HG03442 (cell line): ENCODE measurements around the gene HOXD12.

ENCODE experiments used
- ATAC-seq: cut with Tn5 transposase; IDR thresholded peaks from one replicate; pipeline ENCODE4 v1.9.1; 2021; ENCODE audit warnings: mild to moderate bottlenecking, moderate library complexity; ENCODE audit not compliant: unreplicated experiment

The HOXD12 gene

DNA sequence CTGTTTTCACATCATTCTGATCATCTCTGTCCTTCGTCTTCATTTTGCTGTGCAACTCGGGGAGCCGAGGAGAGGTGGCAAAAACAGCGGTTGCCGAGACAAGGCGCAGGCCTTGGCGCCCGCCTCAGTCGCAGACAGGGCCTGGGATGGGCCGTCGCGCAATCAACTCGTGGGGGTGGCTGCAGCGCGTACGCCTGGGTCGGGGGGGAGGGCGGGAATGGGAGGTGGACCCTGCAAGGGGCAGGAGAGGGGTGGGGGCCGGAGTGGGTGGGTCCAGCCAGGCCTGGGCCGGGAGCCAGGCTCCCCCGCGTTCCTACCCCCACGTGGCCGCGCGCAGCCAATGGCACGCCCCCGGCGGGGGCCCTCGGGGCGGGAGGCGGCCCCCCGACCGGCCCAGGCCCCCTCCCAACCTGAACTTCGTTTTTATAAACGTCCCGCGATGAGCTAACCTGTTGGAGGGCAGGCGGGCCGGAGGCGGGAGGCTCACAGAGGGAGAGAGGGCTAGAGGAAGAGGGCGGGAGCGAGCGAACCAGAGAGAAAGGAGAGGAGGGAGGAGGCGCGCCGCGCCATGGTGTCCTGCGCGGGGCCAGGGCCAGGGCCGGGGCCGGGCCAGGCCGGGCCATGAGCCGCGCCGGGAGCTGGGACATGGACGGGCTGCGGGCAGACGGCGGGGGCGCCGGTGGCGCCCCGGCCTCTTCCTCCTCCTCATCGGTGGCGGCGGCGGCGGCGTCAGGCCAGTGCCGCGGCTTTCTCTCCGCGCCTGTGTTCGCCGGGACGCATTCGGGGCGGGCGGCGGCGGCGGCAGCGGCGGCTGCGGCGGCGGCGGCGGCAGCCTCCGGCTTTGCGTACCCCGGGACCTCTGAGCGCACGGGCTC lies 7.1 kb upstream of the HOXD12 start, which contains the start of gene HOXD13:
Gene HOXD13, plus strand, starts transcription at position 452 of the 875 bp plus-strand sequence. Its CDS starts 170 bp downstream, at position 622.
- ATAC-seq = no peak

DNA sequence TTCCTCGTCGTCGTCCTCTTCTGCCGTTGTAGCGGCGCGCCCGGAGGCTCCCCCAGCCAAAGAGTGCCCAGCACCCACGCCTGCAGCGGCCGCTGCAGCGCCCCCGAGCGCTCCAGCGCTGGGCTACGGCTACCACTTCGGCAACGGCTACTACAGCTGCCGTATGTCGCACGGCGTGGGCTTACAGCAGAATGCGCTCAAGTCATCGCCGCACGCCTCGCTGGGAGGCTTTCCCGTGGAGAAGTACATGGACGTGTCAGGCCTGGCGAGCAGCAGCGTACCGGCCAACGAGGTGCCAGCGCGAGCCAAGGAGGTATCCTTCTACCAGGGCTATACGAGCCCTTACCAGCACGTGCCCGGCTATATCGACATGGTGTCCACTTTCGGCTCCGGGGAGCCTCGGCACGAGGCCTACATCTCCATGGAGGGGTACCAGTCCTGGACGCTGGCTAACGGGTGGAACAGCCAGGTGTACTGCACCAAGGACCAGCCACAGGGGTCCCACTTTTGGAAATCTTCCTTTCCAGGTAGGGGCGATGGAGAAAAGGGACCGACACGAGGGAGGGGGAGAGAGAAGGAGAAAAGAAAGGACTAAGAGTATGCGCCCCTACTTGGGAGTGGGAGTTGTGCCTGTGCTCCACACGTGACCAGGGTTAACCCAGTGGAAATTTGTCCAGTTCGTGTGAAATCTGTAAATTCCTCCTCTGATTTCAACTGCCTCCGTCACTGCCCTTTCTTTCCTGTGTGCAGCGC lies 6.3 kb upstream of the HOXD12 start:
- ATAC-seq = no peak

DNA sequence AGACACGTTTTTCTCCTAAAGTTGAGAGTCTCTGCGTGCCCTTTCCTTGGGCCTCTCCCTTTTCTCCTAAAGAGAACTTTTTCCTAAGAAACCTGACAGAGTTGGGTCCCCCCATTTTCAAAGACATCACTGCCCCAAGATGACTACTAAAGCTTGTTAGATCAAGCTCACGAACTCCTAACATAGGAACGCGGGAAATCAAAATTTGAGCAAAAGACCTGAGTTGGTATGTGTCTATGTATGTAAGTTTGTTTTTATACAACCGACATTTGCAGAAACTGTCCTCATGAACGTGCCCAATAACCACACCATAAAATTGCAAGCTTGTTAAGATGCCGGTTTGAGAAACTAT lies 5.7 kb upstream of the HOXD12 start:
- ATAC-seq = no peak

DNA sequence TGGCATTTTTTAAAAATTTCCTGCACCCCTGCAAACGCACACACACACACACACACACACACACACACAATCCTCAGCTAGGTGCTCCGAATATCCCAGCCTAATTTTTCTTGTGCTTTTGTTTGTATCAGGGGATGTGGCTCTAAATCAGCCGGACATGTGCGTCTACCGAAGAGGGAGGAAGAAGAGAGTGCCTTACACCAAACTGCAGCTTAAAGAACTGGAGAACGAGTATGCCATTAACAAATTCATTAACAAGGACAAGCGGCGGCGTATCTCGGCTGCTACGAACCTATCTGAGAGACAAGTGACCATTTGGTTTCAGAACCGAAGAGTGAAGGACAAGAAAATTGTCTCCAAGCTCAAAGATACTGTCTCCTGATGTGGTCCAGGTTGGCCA lies 5.2 kb upstream of the HOXD12 start:
- ATAC-seq = no peak

DNA sequence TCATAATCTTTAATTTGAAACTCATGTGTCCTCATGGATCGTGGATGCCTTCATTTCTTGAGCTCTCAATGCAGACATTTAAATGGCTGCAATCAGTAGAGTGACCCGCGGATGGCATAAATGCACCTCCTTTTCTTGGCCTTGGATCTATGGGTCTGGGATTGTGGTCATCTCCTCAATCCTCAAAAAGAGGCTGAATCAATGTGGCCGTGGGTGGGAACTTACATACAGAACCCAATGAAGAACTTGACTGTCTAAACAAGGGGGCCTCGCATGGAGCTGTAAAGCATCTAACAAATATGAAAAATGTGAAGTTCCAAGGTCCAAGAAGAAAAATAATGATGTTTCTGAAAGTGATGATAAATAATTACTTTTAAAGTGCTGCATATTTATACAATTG lies 4.2 kb upstream of the HOXD12 start:
- no peak for ATAC-seq

DNA sequence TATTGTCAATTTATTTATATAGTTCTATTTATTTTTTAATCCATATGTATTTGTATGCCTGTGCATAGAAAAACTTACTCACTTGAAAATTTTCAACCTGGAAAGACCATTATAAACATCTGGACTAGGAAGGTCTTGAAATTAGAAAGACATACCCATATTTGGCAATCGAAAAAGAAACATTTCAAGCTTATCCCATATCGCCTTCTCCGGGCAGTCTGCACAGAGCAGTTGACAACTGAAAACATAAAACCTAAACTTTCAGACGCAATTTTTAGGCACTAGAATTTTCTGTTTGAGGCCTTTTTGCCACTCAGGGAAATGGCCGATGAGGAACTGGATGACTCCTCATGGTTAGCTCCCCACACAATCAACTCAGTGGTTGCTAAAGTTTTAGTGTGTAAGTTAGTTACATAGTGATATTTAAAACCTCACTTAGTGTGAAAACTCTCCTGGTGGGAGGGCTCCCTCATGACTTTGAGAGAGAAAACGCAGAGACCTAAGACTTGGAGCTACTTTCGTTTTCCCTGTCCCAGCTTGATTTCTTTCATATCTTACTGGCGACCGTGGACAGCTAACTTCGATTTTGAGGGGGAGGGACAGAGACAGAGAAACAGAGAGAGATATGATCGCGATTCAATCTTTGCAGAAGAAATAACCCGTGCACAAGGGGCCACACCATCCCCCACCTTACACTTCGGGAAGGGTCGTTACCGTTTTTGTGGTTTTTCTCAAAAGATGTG lies 3.2 kb upstream of the HOXD12 start:
- ATAC-seq = no peak

DNA sequence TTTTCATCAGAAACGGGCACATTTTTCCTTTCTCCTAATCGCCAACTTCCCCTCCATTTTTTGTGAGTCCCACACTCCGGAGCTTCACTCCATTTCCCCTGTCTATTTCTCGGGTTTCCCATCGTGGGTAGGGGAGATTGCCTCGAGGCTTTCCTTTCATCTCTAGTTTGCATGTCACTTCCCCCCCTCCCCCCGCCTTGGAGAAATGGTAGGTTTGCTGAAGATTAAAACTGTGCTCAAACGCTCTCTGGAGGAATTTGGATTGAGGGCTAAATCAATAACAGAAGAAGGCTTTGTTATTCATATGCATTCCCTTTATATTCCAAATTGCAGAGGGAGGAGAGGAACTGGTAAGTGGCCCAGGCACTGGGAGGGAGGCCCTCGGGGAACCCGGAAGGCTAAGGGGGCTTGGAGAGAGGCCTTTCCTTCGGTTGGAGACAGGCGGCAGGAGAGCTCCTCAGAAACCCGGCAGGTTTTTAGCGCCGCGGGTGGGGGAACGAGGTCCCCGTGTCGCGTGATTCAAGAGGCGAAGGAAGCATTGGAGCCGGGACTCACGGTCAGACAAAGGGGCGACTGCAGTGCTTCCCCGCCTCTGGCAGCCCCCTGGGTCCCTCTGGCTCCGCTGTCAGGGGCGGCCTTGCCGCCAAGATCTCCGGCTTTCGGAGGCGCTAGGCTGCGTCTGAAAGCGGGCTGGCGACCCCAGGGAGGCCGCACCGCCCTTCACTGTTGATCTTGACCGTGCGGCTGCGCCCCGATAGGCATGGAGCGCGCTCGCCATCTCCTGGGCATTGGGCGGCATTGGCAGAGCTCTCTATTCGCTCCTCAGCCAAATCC lies 2.4 kb upstream of the HOXD12 start:
- peak; percentile 85 for ATAC-seq

DNA sequence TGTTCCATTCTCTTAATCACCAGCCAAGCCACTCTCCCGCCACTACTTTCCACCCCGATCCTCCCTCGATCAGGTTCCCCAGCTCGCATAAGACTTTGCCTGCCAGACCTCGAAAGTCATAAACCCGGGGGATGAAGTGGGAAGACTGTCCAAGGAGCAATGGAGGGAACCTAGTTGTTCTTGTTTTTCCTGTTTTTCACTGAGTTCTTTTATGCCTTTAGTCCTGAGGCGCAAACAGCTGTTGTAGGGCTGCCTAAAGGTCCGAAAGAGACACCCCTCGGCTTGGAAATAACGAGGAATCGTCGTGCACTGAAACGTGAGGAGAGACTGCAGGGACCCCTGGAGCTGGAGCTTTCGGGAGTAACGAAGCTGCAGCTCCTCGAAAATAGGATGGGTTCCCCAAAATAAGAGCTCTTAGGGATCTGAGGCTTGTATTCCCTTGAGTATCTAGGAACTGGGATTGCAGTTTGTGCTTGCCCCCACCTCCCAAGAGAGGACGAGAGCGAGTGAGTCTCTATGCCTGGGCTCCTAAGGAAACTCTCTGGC lies 1.7 kb upstream of the HOXD12 start:
- ATAC-seq = no peak

DNA sequence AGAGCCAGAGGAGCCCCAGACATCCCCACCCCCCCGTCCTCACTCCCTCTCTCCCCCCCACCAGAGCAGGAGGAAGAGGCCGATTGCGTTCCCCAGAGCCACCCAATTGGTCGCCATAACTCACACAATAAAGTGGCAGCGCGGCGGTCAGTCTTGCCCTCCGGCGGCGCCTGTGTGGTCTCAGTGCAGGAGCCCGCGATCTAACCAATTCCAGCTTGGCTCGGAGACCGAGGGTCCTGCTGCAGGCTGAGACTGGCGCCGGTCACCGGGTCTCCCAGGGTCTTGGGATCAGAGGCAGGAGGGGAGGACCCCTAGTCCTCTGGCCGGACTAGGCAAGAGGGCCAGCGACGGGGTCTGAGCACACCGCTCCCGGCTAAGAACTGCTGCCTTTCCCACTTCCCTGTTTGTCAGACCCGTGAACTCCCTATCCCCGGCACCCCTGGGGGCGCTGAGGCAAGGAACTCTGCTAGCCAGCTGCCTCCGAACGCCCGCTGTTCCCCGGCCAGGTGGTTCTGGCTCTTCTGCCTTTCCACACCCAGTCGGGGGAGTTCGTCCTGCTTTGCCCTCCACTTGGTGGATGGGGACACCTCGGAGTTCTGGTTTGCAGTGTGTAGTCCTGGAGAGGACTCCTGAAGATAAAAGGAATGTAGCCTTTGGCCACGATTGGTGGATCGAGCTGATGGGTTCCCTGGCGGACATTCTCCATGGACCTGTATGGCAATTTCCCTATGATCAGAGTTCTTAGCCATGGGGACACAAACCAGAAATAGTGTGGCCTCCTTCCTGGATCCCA lies 1.0 kb upstream of the HOXD12 start:
- ATAC-seq = no peak

DNA sequence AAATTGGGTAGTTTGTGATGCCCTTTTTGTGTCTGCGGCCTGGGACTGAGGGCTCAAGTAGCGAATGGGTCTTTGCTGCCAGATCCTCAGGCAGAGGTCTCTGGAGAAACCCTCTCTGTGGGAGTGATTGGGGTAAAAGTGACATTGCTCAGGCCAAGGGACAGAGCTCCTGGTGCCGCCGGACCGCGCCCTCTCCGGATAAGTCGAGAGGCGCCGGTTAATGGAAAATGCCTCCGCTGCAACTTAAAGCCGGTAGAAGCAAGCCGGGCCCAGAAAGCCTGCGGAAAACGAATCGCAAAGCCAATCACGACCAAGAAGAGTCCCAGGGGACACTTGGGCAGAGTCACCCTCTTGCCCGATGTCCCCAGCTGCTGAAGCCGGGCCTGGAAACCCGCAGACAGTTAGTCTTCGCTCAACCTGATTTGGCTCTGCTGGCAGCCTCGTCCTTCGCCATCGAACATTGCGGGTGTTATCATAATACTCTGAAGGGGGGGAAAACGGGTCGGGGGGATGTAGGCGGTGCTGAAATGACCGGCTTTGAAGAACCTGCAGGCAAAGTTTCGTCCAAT lies 352 bp upstream of the HOXD12 start:
- no peak for ATAC-seq

DNA sequence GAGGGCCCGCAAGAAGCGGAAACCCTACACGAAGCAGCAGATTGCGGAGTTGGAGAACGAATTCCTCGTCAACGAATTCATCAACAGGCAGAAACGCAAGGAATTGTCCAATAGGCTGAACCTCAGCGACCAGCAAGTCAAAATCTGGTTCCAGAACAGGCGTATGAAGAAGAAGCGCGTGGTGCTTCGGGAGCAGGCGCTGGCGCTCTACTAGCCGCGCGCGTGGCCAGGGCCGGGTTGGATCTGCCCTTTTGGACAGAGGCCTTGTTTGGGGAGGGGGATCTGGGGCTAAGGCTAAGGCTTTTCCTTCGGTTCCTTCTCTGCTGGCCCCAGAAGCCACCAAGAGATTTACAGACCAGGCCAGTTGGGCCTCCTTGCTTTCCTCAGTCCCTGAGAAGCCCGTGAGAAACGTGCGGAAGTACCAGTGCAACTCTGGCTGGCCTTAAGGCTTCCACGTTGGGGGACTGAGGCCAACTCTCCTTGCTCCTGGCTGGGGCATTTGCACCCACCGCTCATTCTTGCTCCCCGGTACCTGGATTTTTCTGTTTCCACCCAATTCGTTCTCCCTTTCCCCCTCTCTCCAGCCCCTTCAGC lies 1.0 kb downstream of the HOXD12 start:
- ATAC-seq = no peak

DNA sequence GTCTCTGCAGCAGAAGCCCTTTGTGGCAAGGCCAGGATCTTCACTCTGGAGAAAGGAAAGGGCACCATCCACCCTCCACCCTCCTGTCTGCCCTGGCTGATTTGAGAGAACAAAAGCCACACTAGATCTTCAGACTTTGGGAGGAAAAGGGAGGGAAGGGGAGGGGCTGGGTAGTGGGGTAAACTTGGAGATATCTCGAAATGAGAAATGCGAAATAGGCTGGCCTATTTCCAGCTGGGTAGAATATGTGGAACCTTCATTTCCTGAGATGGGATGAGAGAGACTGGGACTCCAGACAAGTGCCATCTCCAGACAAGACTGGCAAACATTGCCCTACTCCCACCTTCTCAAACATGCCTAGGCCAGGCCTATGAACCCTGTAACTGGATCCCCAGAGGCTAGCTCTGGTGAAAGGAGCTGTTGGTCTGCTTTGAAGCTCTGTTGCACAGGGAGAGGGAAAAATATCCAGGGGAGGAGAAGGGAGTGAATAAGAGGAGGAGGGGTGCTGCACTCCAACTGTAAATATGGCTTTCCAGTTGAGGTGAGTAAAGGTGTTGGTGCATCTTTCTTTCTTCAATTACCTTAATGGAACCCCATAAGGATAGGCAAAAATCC lies 1.7 kb downstream of the HOXD12 start:
- ATAC-seq = no peak

DNA sequence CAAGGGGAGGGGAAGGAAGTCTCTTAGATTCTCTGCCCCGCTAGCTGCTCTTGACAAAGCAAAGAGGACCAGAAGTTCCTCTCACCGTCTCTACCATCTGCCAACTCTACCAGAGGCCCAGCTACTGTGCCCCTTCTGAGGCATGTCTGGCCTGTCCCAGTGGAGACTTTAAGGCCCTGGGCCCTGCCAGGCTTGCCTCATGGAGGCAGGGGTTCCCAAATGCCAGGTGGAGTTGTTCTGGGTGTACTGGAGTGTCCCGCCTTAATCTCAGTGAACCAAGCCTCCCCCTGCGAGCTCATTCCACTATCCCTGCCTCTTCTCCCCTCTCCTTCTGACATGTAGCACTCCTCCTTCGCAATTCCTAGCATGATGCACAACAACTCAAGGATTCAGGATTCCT lies 2.2 kb downstream of the HOXD12 start:
- ATAC-seq = no peak

DNA sequence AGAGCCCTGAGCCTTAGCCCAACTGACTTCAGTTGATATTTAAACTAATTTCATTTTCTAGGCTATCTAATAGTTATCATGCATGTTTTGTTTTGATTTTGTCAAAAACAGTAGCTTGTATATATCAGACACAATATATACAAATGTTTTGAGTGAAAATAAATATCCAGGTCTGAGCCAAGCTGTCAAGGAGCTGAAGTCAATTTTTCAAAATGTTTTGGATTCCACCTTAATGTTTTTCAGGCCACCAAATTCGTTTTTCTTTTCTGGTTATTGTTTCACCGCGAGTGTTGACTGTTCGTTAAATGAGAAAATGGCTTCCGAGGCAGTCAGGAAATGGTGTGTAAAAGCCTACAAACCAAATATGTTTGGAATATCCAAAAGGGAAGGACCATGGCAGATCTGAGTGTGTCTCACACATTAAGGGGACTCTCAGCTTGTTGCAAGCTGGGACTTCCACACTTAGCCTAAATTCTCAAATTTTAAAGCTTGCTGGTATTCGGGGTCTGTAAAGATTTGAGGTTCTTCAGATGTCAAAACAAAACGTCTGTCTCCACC lies 2.8 kb downstream of the HOXD12 start:
- no peak for ATAC-seq

DNA sequence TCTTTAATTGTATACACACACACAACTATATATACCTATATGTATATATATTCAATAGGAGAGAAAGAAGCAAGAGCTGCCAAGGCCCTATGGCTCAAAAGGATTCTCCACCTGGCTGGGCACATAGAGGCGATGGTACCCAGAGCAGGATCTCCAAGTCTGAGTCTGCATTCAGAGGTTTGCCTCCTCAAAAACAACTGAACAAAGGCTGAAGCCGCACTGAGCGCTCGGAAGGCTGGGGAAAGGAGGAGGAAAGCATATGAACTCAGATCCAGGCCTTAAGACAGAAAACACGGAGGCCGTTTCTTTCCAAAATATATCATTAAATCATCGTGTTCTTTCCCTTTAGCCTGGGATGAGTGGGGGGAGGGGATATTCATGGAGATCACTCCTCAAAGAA lies 3.6 kb downstream of the HOXD12 start:
- ATAC-seq = no peak

DNA sequence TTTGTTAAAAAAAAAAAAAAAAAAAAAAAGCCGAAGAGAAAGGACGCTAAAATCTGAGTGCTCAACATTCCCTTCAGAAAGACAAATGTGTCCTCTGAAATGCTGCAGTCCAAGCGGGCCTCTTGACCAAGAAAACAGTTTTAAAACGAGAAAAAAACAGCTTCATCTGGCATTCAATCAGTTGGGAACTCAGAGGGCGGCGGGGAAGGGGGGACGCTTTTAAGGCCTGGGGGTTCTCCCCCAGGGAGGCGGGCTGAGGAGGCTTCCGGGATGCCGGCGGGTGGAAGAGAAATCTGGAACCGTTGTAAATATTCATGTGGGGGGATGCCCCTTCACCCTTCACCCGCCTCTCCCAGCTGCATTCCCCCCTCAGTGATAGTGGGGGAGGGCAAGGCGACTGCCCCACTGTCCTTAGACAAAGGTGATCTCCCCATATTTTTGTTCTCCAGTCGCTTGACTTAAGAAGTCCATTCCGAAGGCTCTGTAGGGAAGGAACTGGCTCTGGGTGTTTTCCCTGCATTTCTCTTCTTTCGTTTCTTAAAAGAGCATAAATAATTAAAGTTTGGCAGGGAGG lies 4.2 kb downstream of the HOXD12 start:
- no peak for ATAC-seq

DNA sequence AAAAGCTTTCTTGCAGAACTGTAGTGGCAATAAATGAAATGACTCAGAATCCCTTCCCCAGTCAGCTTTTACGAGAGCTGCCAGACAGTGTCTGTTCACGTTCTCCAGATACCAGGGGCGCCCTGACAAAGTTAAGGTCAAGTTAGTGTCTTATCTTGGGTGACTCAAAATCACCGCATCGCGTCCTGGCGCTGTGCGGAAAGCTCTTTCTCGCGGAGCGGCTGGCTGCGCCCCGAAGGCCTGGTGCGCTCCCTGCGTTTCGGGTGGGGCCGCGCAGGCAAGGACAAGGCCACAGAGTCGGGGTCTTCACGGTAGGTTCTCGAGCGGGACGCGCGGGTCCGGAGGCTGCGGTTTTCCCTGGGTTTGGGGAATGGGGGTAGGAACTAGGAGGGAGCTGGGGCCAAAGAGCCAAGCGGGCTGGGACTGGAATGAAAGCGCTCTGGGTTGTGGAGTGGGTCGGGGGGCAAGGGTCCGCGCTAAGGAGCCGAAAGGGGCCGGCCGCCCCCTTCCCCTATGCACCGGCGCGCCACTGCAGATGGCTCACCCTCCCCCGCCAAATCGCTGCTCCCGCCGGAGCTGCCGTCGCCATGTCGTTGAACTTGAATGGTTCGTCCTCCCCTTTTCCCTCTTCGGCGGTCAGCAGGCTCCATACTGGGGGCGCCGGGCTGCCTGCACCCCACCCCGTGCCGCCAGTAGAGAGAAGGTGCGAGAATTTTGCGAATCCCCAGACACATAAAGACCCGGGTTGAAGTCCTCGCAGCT lies 4.9 kb downstream of the HOXD12 start:
- no peak for ATAC-seq
